CD4-positive, alpha-beta T cell treated with Interleukin-10 for 1 hour (primary cell): ENCODE measurements around the gene C1QTNF6.
A peak's percentile ranks its signal among the peaks of the same experiment; 100 is the strongest.

Experiments
- DNase-seq: peaks from one replicate; pipeline ENCODE4 v3.0.0-alpha.2; 2020

C1QTNF6 gene

DNA sequence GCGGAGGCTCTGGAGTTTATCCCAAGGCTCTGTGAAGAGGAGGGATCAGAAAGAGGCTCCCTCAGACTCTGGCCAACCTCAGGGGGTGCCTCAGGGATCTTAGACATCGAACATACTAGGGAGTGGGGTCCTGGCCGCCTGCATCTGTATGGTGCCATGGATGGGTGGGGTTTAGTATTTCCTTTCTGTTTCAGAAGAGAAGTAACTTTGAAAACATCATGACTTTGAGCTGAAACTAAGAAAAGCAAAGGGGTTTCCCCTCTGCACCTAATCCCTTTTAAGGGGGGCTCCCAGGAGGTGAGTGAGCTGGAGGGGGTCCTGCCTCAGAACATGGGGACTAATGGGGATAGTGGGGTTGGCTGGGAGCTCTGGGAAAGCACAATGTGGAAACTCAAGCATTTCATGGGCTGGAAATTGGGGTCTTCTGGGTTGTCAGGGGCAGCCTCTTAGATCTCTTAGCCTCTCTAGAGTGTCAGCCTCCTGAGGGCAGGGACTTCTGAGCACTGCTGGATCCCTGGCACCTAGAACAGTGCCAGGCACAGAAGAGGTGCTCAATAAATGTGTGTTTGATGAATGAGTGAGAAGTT lies 36.0 kb upstream of the C1QTNF6 start:
- peak; percentile 37 for DNase-seq

- peak; percentile 81 for DNase-seq
Measured at GRCh38 chr22:37222440-37222971, 34.5 kb upstream of the C1QTNF6 start.

DNA sequence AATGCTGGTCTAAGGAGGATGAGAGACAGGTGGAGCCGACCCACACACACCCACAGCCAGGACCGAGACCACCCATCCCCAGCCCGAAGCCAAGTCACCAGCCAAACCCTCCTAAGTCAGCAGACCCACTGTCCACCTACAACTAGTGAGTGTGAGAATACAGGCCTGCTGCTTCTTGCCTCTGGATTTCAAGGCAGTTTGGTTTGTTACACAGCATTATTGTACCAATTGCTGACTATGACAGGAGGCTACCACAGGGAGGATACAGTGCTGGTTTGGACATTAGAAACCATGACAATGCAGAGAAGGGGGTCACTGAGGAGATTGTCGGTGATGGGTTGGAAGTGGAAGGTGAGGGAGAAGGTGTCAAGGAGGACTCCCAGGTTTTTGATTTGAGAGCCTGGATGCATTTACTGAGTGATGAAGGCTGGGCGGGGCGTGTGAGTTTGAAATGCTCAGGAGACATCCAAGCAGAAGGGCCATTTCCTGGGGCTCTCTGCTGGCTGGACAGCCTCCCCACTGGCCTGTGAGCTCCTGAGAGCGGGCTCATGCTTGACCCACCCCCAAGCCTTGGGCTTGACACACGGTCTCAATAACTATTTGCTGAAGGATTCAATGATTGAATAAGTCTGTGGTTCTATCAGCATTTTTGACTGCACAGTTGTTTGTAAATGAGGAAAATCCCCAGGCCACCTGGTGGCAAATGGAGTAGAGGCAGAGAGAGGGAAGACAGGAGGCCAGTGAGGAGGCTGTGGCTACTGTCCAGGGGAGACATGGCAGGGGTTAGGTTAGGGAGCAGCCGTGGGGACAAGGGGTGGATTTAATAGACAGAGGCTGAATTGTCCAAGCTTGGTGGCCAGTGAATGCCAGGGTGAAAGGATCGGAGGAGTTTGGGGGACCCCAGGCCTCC lies 33.6 kb upstream of the C1QTNF6 start:
- DNase-seq = peak; percentile 40

GRCh38 chr22:37220543-37220981 lies 32.5 kb upstream of the C1QTNF6 start:
- peak; percentile 56 for DNase-seq

GRCh38 chr22:37219533-37219932 lies 31.5 kb upstream of the C1QTNF6 start:
- peak; percentile 38 for DNase-seq

- DNase-seq = peak; percentile 84
Measured at GRCh38 chr22:37218771-37219411, 30.8 kb upstream of the C1QTNF6 start.

GRCh38 chr22:37218399-37218770 lies 30.3 kb upstream of the C1QTNF6 start:
- no peak for DNase-seq

DNA sequence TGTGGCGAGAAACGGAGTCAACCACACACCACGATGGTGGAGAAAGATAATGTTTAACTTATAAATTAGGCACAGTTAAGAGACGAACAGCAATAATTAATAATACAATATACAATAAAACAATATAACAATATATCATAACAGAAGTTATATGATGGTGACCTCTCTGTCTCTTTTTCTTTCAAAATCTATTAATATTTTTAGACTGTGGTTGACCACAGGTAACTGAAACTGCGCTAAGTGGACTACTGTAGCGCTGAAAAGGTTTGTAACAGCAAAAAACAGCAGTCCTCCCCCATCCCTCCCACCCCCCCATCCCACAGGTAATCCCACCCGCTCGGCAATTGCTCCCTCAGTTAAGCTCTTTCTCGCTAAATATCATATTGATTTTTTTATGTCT lies 27.8 kb upstream of the C1QTNF6 start:
- no peak for DNase-seq

DNA sequence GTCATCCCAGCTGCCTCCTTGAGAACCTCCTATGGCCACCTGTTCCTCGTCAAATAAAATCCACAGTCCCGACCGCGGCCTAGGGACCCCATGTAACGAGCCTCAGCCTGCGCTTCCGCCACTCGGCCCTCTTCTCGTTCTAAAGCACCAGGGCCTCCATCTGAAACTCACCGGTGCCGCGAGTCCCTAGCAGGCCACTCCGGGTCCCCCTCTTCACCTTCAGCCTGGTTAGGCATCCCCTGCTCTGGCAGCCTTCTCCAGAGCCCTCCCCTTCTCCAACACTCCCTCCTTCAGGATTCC lies 26.6 kb upstream of the C1QTNF6 start:
- DNase-seq = no peak

DNA sequence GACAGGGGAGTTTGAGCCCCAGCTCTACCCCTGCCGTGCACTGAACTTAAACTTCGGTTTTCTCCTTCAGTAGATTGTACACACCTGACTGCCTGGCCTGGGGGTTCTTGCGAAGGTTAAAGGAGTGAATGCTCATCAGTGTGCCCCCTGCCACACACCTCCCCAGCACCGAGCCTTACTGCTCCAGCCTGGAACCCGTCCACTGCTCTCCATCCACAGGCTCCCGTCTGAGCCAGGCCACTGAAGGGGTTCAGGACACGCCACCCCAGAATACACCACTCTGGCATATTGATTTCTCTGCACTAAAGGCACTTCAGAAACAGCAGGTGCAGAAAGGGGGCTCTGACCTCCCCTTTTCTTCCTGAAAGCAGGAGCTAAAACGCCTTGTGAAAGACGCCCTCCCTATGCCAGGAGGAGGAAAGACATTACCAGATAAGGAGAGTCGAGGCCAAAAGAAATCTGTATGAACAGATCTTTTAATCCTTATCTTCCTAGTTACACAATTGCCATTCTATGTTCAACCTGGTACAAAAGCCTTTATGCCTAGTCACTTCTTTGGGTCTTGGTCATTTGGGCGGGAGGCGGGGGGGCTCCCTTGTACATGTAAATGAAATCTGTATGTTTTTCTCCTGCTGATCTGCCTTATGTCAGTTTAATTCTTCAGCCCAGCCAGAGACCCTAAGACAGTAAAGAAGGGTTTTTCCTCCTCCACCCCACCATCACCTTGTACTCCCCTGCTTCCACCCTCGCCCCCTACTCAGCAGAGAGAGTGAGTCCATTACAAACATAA lies 26.1 kb upstream of the C1QTNF6 start:
- DNase-seq = no peak

DNA sequence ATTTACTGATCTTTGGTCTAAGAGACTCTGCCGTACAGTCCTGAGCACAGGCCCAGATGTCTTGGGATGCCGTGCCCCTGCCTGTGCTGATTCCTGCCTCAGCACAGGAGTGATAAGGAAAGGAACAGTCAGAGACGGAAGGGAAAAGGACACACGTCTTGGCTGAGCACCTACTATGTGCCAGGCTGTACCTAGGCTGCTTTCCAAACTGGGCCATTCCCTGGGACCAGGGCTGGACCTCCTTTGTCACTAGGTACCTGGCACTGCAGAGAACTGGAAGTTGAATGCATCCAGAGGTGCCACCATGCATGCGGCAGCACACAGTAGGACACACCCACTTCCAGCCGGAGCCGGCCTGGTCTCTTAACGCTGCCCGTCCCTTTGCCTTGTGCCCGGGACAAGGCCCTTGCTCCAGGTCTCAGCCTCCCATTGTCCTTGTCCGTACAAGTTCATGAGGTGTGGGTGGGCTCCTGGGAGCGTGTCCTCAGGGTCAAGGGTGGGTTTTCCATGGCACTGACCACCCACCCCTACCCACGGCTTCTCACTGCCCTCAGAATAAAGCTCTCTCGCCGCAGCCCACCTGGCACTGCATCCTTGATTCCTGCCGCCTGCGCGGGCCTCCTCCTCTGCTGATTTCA lies 25.3 kb upstream of the C1QTNF6 start:
- DNase-seq = no peak

DNA sequence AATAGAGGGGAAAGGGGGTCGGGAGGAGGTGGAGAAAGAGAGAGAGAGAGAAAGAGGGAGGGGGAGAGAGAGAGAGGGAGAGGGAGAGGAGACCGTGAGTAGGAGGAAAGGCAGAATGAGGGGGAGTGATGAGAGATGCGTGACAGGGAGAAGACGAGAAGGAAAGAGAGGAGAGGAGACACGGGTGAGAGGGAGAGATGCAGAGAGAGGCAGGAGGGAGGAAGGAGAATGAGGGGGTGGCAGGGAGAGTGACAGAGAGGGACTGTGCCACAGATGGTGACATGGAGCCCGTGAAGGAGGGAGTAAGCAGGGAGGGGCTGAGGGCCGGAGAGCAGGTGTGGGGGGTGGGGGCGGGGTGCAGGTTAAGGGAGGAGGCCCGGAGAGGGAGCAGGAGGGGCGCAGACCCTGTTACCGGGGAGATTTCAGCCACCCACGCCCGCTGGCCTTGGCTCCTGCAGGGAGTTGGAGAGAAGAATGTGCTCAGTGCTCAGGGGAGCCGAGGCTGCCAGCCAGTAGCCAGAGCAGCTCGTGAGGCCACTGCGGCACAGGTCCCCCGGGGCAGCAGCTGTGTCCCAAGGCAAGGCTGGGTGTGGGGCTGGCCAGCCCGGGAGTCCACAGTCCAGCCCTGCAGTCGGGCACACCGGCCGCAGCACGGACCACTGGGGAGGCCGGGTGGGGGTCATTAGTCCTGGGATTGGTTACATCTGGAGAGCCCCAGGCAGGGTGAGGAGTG lies 24.3 kb upstream of the C1QTNF6 start, which contains the start of gene SSTR3:
SSTR3 (minus strand) TSS at position 304 of the 733 bp plus-strand sequence. CDS start 4,674 bp downstream, outside the sequence.
- DNase-seq = no peak

- DNase-seq = no peak
Measured at GRCh38 chr22:37211866-37212173, 23.8 kb upstream of the C1QTNF6 start.

DNA sequence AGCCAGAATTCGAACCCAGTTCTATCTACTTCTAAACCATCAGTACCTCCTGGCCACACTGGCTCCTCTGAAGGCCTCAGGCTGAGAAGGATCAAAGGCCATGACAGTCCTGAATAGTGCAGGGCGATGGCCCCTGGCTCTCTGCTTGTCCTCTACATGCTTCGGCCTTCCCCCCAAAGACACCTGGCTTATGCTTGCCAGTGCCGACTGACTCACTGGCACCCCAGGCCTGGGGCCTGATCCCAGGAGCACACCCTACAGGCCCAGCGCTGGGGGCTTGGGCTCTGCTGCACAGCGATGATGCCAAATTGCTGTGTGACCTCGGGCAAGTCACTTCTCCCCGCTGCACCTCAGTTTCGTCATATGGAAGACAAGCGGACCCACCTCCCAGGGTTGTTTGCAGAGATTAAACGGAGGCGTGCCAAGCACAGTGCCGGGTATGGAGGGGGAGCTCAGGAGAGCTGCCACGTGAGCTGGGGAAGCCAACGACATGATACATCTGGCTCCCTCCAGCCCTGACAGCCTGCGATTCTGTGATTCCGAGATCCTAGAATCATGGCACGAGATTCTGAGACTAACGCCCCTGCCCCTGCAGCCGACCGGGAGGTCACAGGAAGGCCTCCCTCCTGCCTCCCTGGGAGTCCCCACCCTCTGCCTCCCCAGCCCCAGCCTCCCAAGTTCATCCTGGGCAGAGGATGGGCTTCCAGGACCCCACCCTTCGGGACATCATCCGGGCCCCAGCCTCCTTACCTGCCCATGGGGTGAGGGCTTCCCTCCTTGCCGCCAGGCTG lies 23.2 kb upstream of the C1QTNF6 start:
- DNase-seq = no peak

DNA sequence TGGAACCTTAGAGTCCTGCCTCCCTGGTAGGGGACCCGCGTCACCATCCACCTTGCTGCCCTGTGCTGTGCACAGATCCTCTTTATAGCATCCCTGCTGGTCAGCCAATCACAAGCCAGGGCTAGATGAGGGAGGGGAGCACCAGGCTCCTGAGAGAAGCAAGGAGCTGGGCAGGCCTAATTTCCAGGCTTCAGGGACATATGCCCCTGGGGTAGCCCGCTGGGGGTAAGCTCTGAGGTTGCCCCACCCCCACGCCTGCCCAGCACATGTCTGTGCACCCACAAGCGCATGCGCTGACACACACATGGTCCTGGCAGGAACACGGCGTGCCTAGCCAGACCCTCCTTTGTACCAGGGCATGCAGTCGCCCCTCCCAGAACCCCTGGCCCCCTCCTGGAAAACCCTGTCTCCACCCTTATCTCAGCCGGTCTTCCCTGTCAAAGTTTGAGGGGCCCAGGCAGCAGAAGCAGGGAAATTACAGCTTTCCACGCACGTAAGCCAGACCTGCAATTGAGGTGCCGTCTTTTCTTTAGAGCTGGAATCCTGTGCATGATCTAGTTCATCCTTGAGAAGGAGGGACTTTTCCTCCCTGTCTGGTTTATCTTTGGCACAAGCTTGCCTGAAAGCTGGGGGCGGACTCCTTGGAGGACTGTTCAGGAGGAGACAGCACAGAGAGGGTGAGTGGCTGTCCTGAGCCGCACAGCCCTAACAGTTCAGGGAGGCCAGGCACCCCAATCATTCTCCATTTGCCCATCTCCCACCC lies 22.2 kb upstream of the C1QTNF6 start:
- no peak for DNase-seq

- no peak for DNase-seq
Measured at GRCh38 chr22:37209140-37209845, 21.2 kb upstream of the C1QTNF6 start.

DNA sequence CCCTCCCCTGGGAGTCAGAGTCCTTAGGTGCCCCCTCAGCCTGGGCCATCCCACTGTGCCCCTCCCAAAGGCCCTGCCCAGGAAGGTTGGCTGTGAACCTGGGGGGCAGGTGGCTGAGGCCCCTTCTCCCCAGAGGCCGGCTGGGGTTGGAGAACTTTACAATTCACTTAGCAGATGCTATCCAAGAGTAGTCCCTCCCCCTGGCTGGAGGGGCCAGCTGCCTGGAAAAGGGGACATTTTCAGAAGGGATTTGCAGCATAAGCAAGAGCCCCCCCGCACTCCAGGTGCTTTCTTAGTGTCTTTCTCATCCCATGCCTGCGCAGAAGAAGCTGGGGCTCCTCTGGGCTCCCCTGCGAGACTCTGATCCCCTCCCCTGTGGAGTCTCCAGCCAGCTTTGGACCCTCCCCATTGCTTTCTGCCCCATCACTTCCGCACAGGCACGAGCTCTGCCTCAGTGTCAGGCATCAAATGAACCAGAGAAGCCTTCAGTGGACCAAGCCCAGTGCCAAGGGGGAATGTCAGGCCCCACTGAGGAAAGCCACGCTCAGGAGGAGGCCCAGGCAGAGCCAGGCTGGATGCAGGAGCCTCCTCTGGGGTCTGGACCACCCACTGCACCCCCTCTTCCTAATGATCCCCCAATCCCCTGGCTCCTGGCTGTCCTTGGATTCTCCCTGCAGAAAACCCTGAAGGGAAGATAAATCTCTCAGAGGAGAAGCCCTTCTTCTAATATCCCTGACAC lies 20.5 kb upstream of the C1QTNF6 start:
- no peak for DNase-seq

DNA sequence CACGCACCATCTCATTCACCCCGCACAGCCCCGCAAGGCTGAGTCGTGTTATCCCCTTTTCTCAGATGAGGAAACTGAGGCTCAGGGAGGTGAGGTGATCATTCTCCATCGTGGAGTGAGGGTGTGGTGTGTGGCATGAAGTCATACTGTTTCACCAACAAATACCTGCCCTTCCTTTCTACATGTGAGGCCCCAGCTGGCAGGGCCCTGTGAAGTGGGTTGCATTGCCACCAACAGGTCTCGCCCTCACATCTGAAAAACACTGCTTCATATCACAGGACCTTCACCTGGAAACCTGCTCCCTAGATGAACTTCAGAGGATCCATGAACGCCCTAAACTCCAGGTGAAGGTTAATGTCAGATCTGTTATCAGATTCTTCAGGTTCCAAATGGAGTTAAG lies 19.9 kb upstream of the C1QTNF6 start:
- DNase-seq = no peak
